Gastrocnemius medialis (tissue), 4 donors: ENCODE measurements around the gene HGFAC. TPM values are rescaled to one million over a fixed set of nuclear protein-coding genes. Genes with fewer than 3 reads are reported as not detected.
A peak's percentile ranks its signal among the peaks of the same experiment; 100 is the strongest.

Experiments used
- ATAC-seq, 2 donors: fragments of 150-250 bp; one replicate each; pipeline ENCODE4 v1.9.1; 2016
- DNase-seq, 2 donors: peaks; one replicate each; pipeline ENCODE4 v3.0.0-alpha.2; 2019
- H3K27ac ChIP-seq, 4 donors: fragments of 200-600 bp; sonication (generic); 1 replicate in 1 of 4; 2 replicates in 3 of 4; pipeline ENCODE4 v1.5.1; 2016 to 2018; ENCODE audit warnings: mild to moderate bottlenecking in 2 of 4, moderate library complexity in 1 of 4
- H3K27me3 ChIP-seq, 3 donors: fragments of 200-600 bp; sonication (generic) in 2 of 3; 1 replicate in 1 of 3; 2 replicates in 2 of 3; pipeline versions ENCODE4 v1.5.1 to v1.6.0; 2016 to 2019; ENCODE audit warnings: mild to moderate bottlenecking in 1 of 3, moderate library complexity in 1 of 3
- H3K36me3 ChIP-seq, 2 donors: fragments of 200-600 bp; sonication (generic) in 1 of 2; one replicate each; pipeline ENCODE4 v1.5.1; 2017 to 2018
- H3K4me1 ChIP-seq, 2 donors: fragments of 200-600 bp; sonication (generic) in 1 of 2; one replicate each; pipeline ENCODE4 v1.5.1; 2016 to 2017; ENCODE audit warnings: mild to moderate bottlenecking in 2 of 2
- H3K4me3 ChIP-seq, 4 donors: fragments of 200-600 bp; sonication (generic) in 3 of 4; 1 replicate in 1 of 4; 2 replicates in 3 of 4; pipeline ENCODE4 v1.5.1; 2016 to 2019; ENCODE audit warnings: mild to moderate bottlenecking in 2 of 4
- H3K9me3 ChIP-seq, 3 donors: fragments of 200-600 bp; sonication (generic) in 2 of 3; 1 replicate in 1 of 3; 2 replicates in 2 of 3; pipeline ENCODE4 v1.5.1; 2016 to 2019
- CTCF ChIP-seq, 5 experiments: fragments of 450-650 bp in 3 of 5; fragments of 200-600 bp in 2 of 5; sonication (generic) in 2 of 5; IDR thresholded peaks in 4 of 5; conservative IDR thresholded peaks in 1 of 5; 1 replicate in 4 of 5; 2 replicates in 1 of 5; pipeline ENCODE4 v1.5.1; 2016 to 2019; ENCODE audit warnings: antibody characterized with exemption in 5 of 5, mild to moderate bottlenecking in 3 of 5, moderate library complexity in 3 of 5
- POLR2A ChIP-seq, 2 donors: fragments of 450-650 bp; IDR thresholded peaks; one replicate each; pipeline ENCODE4 v1.6.1; 2017; ENCODE audit warnings: antibody characterized with exemption in 2 of 2, mild to moderate bottlenecking in 2 of 2, moderate library complexity in 2 of 2
- in situ Hi-C, 4 donors: fragments of 200-750 bp; cut with MboI; loops; one replicate each; pipeline versions ENCODE4 v1.15.0 to v1.8.0; 2017; ENCODE audit warnings: low sequenced_read_pairs in 4 of 4
- intact Hi-C: fragments of 100-400 bp; cut with DNase I; formaldehyde crosslinking; loops from one replicate; pipeline ENCODE4 v1.15.1; 2023; ENCODE audit warnings: low total_unique reads
- total RNA-seq, 4 donors: library from RNA; depleted of rRNA; stranded (reverse); fragments of >200 nt; gene quantifications; one replicate each; pipeline versions ENCODE4 v1.1.0 to v1.2.3, GENCODE V29; 2016

Gene HGFAC
- total RNA-seq, 4 donors from 2014 or later: 0.20 to 0.68 (median 0.59) TPM

GRCh38 chr4:3481113-3481531 lies 39.4 kb downstream of the HGFAC start:
- no peaks in the 10 kb centered on the region for H3K27me3 ChIP-seq

GRCh38 chr4:3481783-3482393 lies 40.1 kb downstream of the HGFAC start:
- H3K9me3 ChIP-seq: no peaks in the 10 kb centered on the region
- no peak for TF ChIP-seq POLR2A (IDR thresholded peaks at IDR 0.05)
- in situ Hi-C loops: no loop called here
- H3K36me3 ChIP-seq: no peaks in the 10 kb centered on the region
- no peak overlapping the region for H3K4me3 ChIP-seq
- peaks cover 53 to 69% of the 10 kb centered on the region in 2 donors for H3K4me1 ChIP-seq
- intact Hi-C loops: loop anchor here (1.0 to 5.0 kb wide), 3 partner anchors 18 to 280 kb away; partner anchors contain the start of gene RGS12
- peak overlapping the region; percentile 99 to 100 (median 99) for H3K27ac ChIP-seq
- DNase-seq (peak in 1 of 2 donors; percentile 81), ATAC-seq (peak in 1 of 2 donors; percentile 3)
- no peaks in the 10 kb centered on the region for H3K27me3 ChIP-seq

More at GRCh38 chr4:3481113-3481531, 39.4 kb downstream of the HGFAC start:
- Histone ChIP-seq H3K27ac (peak overlapping the region; percentile 99 to 100 (median 99)), H3K4me3 (no peak overlapping the region), H3K9me3 (no peaks in the 10 kb centered on the region), H3K36me3 (no peaks in the 10 kb centered on the region), H3K4me1 (peaks cover 53 to 62% of the 10 kb centered on the region in 2 donors)
- no peak for TF ChIP-seq POLR2A (IDR thresholded peaks at IDR 0.05)
- TF ChIP-seq CTCF (IDR thresholded peaks at IDR 0.05 in 4 of 5, conservative IDR thresholded peaks at IDR 0.05 in 1 of 5): no peak
- DNase-seq: peak in 1 of 2 donors; percentile 56
- ATAC-seq: no peak
- intact Hi-C loops: loop anchor here (1.0 to 5.0 kb wide), 3 partner anchors 17 to 279 kb away; partner anchors contain the start of gene RGS12
- in situ Hi-C loops: no loop called here

- in situ Hi-C loops: no loop called here
- Histone ChIP-seq H3K36me3 (no peaks in the 10 kb centered on the region), H3K27me3 (no peaks in the 10 kb centered on the region), H3K9me3 (no peaks in the 10 kb centered on the region), H3K4me1 (peaks cover 53 to 73% of the 10 kb centered on the region in 2 donors), H3K27ac (peak overlapping the region; percentile 99 to 100 (median 99)), H3K4me3 (no peak overlapping the region)
- TF ChIP-seq CTCF (IDR thresholded peaks at IDR 0.05 in 4 of 5, conservative IDR thresholded peaks at IDR 0.05 in 1 of 5) (no peak), POLR2A (IDR thresholded peaks at IDR 0.05) (no peak)
- ATAC-seq: no peak
- no peak for DNase-seq
- intact Hi-C loops: loop anchor here (5.0 kb wide), 2 partner anchors 190 to 280 kb away; partner anchors contain the start of gene RGS12
Measured at GRCh38 chr4:3482707-3483106, 40.9 kb downstream of the HGFAC start.

- Histone ChIP-seq H3K36me3 (no peaks in the 10 kb centered on the region), H3K27ac (peak overlapping the region; percentile 99 to 100 (median 99)), H3K4me3 (peak overlapping the region in 2 of 4 donors; percentile 11 to 16), H3K27me3 (no peaks in the 10 kb centered on the region), H3K4me1 (peaks cover 53 to 73% of the 10 kb centered on the region in 2 donors), H3K9me3 (no peaks in the 10 kb centered on the region)
- in situ Hi-C loops (no loop called here), intact Hi-C loops (loop anchor here (5.0 kb wide), 2 partner anchors 191 to 281 kb away; partner anchors contain the start of gene RGS12)
- ATAC-seq (peak; percentile 49 to 61), DNase-seq (peak; percentile 95 to 99)
- no peak for TF ChIP-seq CTCF (IDR thresholded peaks at IDR 0.05 in 4 of 5, conservative IDR thresholded peaks at IDR 0.05 in 1 of 5)
- peak; percentile 32 to 58 for TF ChIP-seq POLR2A (IDR thresholded peaks at IDR 0.05)
Measured at GRCh38 chr4:3483471-3483921, 41.7 kb downstream of the HGFAC start.
